Anterior cingulate cortex (tissue), 58 donors: ENCODE data around the gene PNPO.

Source experiments
- DNase-seq, 58 donors: peaks; one replicate each; lab custom pipeline; 2025; lab: John Stamatoyannopoulos, UW

PNPO gene

GRCh38 chr17:47993031-47993564 lies 51.7 kb downstream of the PNPO start:
- no peak for DNase-seq

- no peak for DNase-seq
Measured at GRCh38 chr17:47993964-47994363, 52.6 kb downstream of the PNPO start.

- DNase-seq: no peak
Measured at GRCh38 chr17:47994724-47995123, 53.4 kb downstream of the PNPO start.

- no peak for DNase-seq
Measured at GRCh38 chr17:47995241-47995935, 54.0 kb downstream of the PNPO start.

- no peak for DNase-seq
Measured at GRCh38 chr17:47996201-47996600, 54.8 kb downstream of the PNPO start.

GRCh38 chr17:47997586-47997985 lies 56.2 kb downstream of the PNPO start:
- DNase-seq: no peak

- DNase-seq: no peak
Measured at GRCh38 chr17:47998044-47998443, 56.7 kb downstream of the PNPO start.
